ENCODE results near the gene DGKA.
"Not testable (repeated sequence)": the region's sequence is repeated elsewhere in the genome, so short reads cannot be mapped to it uniquely, and the experiment has no call there.

The DGKA gene

GRCh38 chr12:55996715-55997534 is 66.0 kb downstream of the DGKA start, which contains the start of gene SUOX:
Gene SUOX, plus strand, starts transcription at chr12:55997276. Its CDS starts 4,946 bp downstream, at chr12:56002222.
- peak within 1 kb of the TSS; percentile 81 for H3K4me3 ChIP-seq (ENCODE audit: low read length)
- no peak for TF ChIP-seq CTCF (IDR thresholded peaks at IDR 0.05; ENCODE audit: insufficient read depth, low read depth, low read length, missing control alignments)
- peak; percentile 94 for DNase-seq (ENCODE audit: low read depth)

GRCh38 chr12:55997535-55997859 is 66.5 kb downstream of the DGKA start:
- DNase-seq (ENCODE audit: low read depth): peak; percentile 17
- peak overlapping the region; percentile 81 for H3K4me3 ChIP-seq (ENCODE audit: low read length)
- no peak for TF ChIP-seq CTCF (IDR thresholded peaks at IDR 0.05; ENCODE audit: insufficient read depth, low read depth, low read length, missing control alignments)

DNA sequence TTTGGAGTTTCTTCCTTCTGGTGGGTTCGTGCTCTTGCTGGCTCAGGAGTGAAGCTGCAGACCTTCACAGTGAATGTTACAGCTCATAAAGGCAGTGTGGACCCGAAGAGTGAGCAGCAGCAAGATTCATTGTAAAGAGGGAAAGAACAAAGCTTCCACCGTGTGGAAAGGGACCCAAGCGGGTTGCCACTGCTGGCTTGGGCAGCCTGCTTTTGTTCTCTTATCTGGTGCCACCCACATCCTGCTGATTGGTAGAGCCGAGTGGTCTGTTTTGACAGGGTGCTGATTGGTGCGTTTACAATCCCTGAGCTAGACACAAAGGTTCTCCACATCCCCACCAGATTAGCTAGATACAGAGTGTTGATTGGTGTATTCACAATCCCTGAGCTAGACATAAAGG is 68.6 kb downstream of the DGKA start:
- H3K4me3 ChIP-seq (ENCODE audit: low read length); DNase-seq (ENCODE audit: low read depth): not testable (repeated sequence)

- not testable (repeated sequence) for DNase-seq (ENCODE audit: low read depth)
Measured at GRCh38 chr12:55999999-56000540, 69.1 kb downstream of the DGKA start.

DNA sequence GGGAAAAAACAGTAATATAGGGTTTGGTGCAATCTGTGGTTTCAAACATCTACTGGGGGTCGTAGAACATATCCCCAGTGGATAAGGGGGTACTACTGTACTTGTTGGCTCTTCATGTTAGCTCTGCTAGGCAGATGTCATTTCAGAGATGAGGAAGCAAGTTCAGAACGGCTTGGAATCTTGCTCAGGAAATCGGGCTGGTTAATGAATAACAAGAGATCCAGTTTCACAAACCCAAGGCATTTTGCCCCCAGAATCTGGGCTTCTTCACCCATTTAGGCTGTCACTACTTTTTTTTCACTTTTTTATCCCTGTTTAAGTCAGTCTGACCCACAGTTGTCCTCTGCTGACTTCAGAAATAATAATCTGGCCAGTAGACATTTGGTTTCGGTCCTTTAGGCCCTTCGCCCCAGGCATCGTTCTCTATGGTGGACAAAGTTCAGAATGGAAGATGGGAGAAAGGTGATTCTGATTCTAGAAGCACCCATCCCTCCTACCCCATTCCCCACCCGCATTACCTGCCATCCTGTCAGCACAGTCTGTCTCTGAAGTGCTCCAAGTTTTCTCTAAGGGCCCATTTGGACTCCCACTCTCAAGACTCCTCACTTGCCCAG is 70.6 kb downstream of the DGKA start:
- no peak for TF ChIP-seq CTCF (IDR thresholded peaks at IDR 0.05; ENCODE audit: insufficient read depth, low read depth, low read length, missing control alignments)
- no peak for DNase-seq (ENCODE audit: low read depth)
- no peak overlapping the region for H3K4me3 ChIP-seq (ENCODE audit: low read length)

More at GRCh38 chr12:55999999-56000540, 69.1 kb downstream of the DGKA start:
- not testable (repeated sequence) for H3K4me3 ChIP-seq (ENCODE audit: low read length)

DNA sequence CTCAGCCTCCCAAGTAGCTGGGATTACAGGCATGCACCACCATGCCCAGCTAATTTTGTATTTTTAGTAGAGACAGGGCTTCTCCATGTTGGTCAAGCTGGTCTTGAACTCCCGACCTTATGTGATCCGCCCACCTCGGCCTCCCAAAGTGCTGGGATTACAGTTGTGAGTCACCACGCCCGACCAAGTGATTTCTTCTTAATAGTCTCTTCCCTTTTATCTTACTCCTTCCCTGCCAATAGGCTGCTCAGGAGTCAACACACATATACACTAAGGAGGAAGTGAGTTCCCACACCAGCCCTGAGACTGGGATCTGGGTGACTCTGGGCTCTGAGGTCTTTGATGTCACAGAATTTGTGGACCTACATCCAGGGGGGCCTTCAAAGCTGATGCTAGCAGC is 72.4 kb downstream of the DGKA start:
- H3K4me3 ChIP-seq (ENCODE audit: low read length); DNase-seq (ENCODE audit: low read depth): not testable (repeated sequence)

All from epithelial cell of esophagus (primary cell).